Measurements from ENCODE around the gene SKI. TPM values are rescaled to one million over a fixed set of nuclear protein-coding genes. Genes with fewer than 3 reads are reported as not detected.

The SKI gene
- total RNA-seq, 1 experiment from 2014 or later = 89.5 TPM

GRCh38 chr1:2316451-2316961, 88.4 kb downstream of the SKI start:
- Mint-ChIP-seq H3K27ac (peak overlapping the region in 1 of 3 experiments; percentile 84; a peak in 3 of 7 replicates), H3K36me3 (ENCODE audit: insufficient read depth in 1 of 3, low read depth in 3 of 3) (no peaks in the 10 kb centered on the region), H3K9me3 (no peaks in the 10 kb centered on the region), H3K27me3 (ENCODE audit: low read depth) (no peaks in the 10 kb centered on the region), H3K4me1 (peaks cover 4 to 15% of the 10 kb centered on the region in 2 experiments), H3K4me3 (no peak overlapping the region)
- no peak overlapping the region for H3K23ac ChIP-seq (ENCODE audit: insufficient read length, low read depth, low read length)
- no peak overlapping the region for H4K8ac ChIP-seq (replicated peaks; ENCODE audit: insufficient read length, low read depth, low read length)
- no peak overlapping the region for H2AFZ ChIP-seq (ENCODE audit: low read length)
- H3K79me1 ChIP-seq (ENCODE audit: insufficient read depth, low read depth, low read length, poor library complexity, severe bottlenecking) = no peaks in the 10 kb centered on the region
- no peak overlapping the region for H3K18ac ChIP-seq (ENCODE audit: insufficient read length, low read depth, low read length)
- no peaks in the 10 kb centered on the region for H3K79me2 ChIP-seq (ENCODE audit: insufficient read depth, low read length)
- no peak for DNase-seq
- H2BK12ac ChIP-seq (ENCODE audit: insufficient read length, low read depth, low read length) = no peak overlapping the region
- no peak overlapping the region for H3K9ac ChIP-seq (ENCODE audit: extremely low read depth, insufficient read length, low read length)
- no peak overlapping the region for H3T11ph ChIP-seq (ENCODE audit: low read length)
- no peak overlapping the region for H3K4me2 ChIP-seq (ENCODE audit: insufficient read depth, insufficient read length, low read length)
- no CpG with 5 or more reads among the region's 16 CpGs for WGBS (ENCODE audit: extremely low coverage, insufficient read length, low lambda C conversion rate)
- no peaks in the 10 kb centered on the region for H3K23me2 ChIP-seq (ENCODE audit: insufficient read length, low read depth, low read length, poor library complexity, severe bottlenecking)
- no peak overlapping the region for H2BK5ac ChIP-seq (ENCODE audit: insufficient read length, low read length)
- no peak overlapping the region for H2BK15ac ChIP-seq (ENCODE audit: low read depth, low read length)
- no peak overlapping the region for H2AK5ac ChIP-seq (ENCODE audit: insufficient read length, low read length)
- no peak overlapping the region for H3K56ac ChIP-seq (ENCODE audit: insufficient read length, low read depth, low read length)
- H3K4me1 ChIP-seq (ENCODE audit: insufficient read depth, low read length) = no peaks in the 10 kb centered on the region; the same call in 1 of the 2 replicates
- H3K9me3 ChIP-seq (ENCODE audit: control insufficient read depth, low read depth, low read length) = no peaks in the 10 kb centered on the region
- no peak overlapping the region for H4K5ac ChIP-seq (ENCODE audit: insufficient read length, low read depth, low read length)
- H3K27me3 ChIP-seq (ENCODE audit: insufficient read depth, low read length) = no peaks in the 10 kb centered on the region
- H4K91ac ChIP-seq (ENCODE audit: insufficient read length, low read depth, low read length) = peak overlapping the region; percentile 63
- no peak overlapping the region; the same call in 1 of the 2 replicates for H3K4ac ChIP-seq (ENCODE audit: low read depth, low read length)
- no peak overlapping the region for H2BK120ac ChIP-seq (ENCODE audit: low read depth, low read length, poor library complexity, severe bottlenecking)
- H3K14ac ChIP-seq (ENCODE audit: insufficient read depth, low read length) = 0 out of 2 replicates have a peak overlapping the region, but pooled peaks have one; percentile 9
- H4K20me1 ChIP-seq (ENCODE audit: control insufficient read depth, insufficient read depth, insufficient read length) = no peaks in the 10 kb centered on the region
- no peak overlapping the region for H2BK20ac ChIP-seq (ENCODE audit: low read depth, low read length, poor library complexity, severe bottlenecking)
- H3K27ac ChIP-seq (ENCODE audit: insufficient read length, low read depth, low read length) = no peak overlapping the region
- TF ChIP-seq CTCF (conservative IDR thresholded peaks at IDR 0.05) = no peak
